Hematopoietic multipotent progenitor cell (in vitro differentiated cells): ENCODE results near the gene TRMT44. TPM values are rescaled to one million over a fixed set of nuclear protein-coding genes. Genes with fewer than 3 reads are reported as not detected.
"Not testable (repeated sequence)": the region's sequence is repeated elsewhere in the genome, so short reads cannot be mapped to it uniquely, and the experiment has no call there.

ENCODE experiments used
- DNase-seq, 3 donors: peaks; one replicate each; pipeline ENCODE4 v3.0.0-alpha.2; 2011 to 2015; ENCODE audit warnings: low read depth in 2 of 3, low spot score in 2 of 3
- total RNA-seq: library from RNA; depleted of rRNA; stranded (reverse); fragments of >200 nt; gene quantifications from one replicate; pipeline ENCODE4 v1.2.3, GENCODE V29; 2012

TRMT44 gene
- total RNA-seq, 1 donor: 28.0 TPM

GRCh38 chr4:8478801-8479744 is 38.5 kb downstream of the TRMT44 start:
- no peak for DNase-seq

- no peak for DNase-seq
Observed at GRCh38 chr4:8480221-8480620, 39.6 kb downstream of the TRMT44 start.

DNA sequence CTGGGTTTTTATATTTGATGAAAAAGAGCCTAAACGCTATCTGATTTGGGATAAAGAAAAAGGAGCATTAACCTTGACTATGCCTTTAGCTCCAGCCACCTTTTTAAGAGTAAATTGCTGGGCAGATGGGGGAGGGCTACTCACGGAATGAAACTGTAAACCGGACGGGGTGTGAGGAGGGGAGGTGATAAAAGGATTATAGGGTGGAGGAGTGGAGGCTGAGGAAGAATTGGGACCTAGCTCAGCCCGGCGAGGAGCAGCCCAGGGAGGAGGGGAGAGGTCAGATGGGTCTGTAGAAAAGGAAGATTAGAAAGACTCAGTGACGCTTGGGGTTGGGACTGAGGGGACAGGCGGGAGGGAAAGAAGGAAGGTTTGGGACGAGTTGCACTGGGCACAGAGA is 46.1 kb downstream of the TRMT44 start:
- DNase-seq: not testable (repeated sequence)

- no peak for DNase-seq
Observed at GRCh38 chr4:8488791-8489369, 48.3 kb downstream of the TRMT44 start.

DNA sequence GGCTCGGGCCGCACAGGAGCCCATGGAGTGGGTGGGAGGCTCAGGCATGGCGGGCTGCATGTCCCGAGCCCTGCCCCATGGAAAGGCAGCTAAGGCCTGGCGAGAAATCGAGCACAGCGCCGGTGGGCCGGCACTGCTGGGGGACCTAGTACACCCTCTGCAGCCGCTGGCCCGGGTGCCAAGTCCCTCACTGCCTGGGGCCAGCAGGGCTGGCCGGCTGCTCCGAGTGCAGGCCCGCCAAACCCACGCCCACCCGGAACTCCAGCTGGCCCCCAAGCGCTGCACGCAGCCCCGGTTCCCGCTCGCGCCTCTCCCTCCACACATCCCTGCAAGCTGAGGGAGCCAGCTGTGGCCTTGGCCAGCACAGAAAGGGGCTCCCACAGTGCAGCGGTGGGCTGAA is 50.9 kb downstream of the TRMT44 start:
- DNase-seq: not testable (repeated sequence)

- no peak for DNase-seq
Observed at GRCh38 chr4:8492174-8492573, 51.6 kb downstream of the TRMT44 start.

- DNase-seq: no peak
Observed at GRCh38 chr4:8493484-8493883, 52.9 kb downstream of the TRMT44 start.

DNA sequence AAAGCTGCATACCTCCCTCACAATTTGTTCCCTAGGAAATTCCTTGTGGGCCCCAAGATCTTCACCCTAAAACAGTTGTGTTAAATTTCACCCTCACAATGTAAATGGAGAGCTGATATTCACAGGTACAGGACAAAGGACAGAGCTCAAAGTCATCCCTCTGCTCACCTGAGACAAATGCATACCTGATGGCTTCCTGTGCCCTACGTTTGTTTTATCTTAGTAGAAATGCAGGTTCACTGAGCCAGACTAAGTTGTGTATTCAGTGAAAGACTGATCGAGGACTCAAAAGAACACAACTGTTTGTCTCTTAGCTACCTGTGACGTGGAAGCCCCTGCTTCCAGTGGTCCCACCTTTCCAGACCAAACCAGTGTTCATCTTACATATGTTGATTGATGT is 53.6 kb downstream of the TRMT44 start:
- no peak for DNase-seq

GRCh38 chr4:8494983-8495548 is 54.5 kb downstream of the TRMT44 start:
- DNase-seq: no peak

DNA sequence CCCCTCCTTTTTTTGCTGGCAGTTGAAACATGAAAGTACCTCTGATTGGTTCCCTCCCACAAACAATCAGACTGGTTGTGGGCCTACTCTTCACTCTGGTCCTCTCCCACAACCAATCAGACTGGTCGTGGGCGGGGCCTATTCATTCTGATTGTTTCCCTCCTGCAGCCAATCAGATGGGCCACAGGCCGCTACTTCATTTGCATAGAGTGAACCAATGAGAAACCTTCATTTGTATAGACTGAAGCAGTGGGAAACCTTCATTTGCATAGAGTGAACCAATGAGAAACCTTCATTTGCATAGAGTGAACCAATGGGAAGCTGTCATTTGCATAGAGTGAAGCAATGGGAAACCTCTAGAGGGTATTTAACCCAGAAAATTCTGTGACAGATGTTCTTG is 55.2 kb downstream of the TRMT44 start:
- DNase-seq: no peak

- DNase-seq: no peak
Observed at GRCh38 chr4:8497762-8498161, 57.2 kb downstream of the TRMT44 start.

DNA sequence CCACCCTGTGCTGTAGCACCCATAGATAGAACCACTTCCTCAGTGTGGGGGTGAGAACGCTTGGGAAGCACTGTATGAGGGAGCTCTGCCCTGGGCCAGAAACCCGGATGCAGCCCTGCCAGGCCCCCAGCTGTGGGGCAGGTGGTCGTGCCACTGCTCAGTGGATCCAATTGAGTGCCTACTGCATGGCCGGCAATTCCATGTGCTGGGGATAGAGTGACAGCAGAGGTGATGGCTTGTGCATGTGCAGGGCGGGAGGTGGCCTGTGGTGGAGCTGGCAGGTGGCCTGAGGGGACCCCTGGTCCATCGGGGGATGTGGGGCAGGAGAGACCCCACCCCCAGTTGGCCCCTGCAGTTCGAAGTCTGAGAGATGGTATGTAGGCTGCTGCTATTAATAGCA is 60.4 kb downstream of the TRMT44 start:
- no peak for DNase-seq

DNA sequence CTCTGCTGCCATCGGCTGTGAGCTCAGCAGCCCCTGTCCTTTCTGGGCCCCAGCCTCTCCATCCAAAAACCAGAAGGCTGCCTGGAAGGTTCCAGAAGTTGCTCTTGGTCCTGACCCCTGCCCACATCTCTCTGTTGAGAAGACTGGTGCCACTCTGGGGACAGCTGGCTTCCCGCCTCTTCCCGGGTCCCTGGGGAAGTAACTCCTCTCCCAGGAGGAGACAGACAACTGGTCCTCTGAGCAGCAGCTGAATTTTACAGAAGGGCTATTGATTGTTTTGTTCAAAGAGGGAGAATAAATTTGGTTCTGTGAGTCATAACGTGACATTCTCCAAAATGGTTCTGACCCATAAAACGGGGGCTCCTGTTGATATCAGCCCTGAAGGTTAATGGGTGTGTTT is 61.2 kb downstream of the TRMT44 start:
- DNase-seq: no peak

DNA sequence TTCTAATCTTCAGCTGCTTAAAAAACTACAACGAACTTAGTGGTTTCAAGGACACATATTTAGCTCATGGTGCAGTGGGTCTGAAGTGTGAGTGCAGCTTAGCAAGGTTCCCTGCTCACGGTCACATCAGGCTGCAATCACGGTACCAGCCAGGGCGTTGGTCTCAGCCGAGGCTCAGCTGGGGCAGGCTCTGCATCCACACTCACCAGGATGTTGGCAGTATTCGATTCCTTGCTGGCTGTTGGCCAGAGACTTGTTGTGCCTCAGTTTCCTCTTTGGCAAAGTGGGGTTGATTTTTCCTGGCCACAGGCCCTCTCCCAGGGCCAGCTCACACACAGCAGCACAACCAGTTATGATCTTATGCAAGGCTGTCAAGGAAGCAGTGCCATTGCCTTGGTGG is 61.8 kb downstream of the TRMT44 start:
- no peak for DNase-seq

- DNase-seq: no peak
Observed at GRCh38 chr4:8502836-8503585, 62.4 kb downstream of the TRMT44 start.

- no peak for DNase-seq
Observed at GRCh38 chr4:8503801-8504200, 63.2 kb downstream of the TRMT44 start.

- no peak for DNase-seq
Observed at GRCh38 chr4:8504279-8505007, 63.9 kb downstream of the TRMT44 start.

DNA sequence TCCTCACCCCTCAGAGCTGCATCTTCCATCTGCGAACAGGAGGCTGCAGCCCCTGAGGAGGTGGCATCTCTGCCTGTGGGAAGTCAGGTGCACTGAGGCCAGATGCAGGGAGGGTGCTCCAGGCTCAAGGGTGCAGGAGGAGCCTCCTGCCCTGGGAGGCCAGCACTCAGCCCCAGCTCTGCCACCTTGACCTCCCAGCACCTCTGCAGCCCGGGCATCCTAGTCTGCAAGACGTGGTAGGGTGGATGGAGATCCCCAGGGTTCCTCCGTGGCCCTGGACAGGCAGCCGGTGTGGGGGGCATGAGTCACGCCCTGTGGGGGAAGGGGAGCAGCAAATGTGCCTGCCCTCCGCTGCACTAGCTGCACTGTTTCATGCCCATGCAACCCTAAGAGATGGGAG is 64.7 kb downstream of the TRMT44 start:
- no peak for DNase-seq

DNA sequence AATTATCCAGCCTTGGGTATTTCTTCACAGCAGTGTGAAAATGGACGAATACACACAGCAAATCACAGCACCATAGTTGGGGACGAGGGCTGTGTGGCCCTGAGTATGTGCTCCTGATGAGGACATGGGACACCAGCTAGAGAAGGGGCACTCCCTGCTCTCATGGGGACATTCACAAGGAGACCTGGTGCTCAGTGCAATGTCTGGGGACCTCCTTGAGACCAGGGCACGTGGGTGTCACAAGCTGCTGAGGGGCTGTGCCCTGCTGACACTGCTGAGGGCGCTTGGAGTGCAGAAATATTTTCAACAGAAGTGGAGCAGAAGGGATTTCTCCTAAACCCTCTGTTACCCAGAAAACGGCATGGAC is 65.4 kb downstream of the TRMT44 start:
- DNase-seq: no peak

- DNase-seq: no peak
Observed at GRCh38 chr4:8506373-8507195, 66.0 kb downstream of the TRMT44 start.
